HepG2 (cell line): ENCODE measurements around the gene RFX2.

ENCODE experiments used
- BRD4 ChIP-seq: sonication (generic); formaldehyde crosslinking; IDR thresholded peaks from 2 replicates; pipeline ENCODE4 v1.4.0; 2020; ENCODE audit warnings: missing genetic modification reagents
- DPF2 ChIP-seq: sonication (generic); formaldehyde crosslinking; IDR thresholded peaks from 2 replicates; pipeline ENCODE4 v1.4.0; 2020; ENCODE audit warnings: mild to moderate bottlenecking, low read depth, missing genetic modification reagents, borderline replicate concordance
- FOXK2 ChIP-seq: fragments of 450-650 bp; IDR thresholded peaks from 2 replicates; pipeline ENCODE4 v1.6.1; 2016
- HNF4A ChIP-seq: sonication (generic); formaldehyde crosslinking; IDR thresholded peaks from 2 replicates; pipeline ENCODE4 v1.4.0; 2020; ENCODE audit warnings: missing genetic modification reagents
- HNRNPK ChIP-seq: fragments of 200-400 bp; formaldehyde crosslinking; IDR thresholded peaks from 2 replicates; pipeline ENCODE4 v1.6.1; 2018; ENCODE audit warnings: low read length, low read depth, moderate library complexity, mild to moderate bottlenecking; ENCODE audit not compliant: poor library complexity, severe bottlenecking
- PBX2 ChIP-seq: IDR thresholded peaks from 2 replicates; pipeline ENCODE4 v1.6.1; 2016; ENCODE audit warnings: control low read depth
- SETDB1 ChIP-seq: sonication (generic); formaldehyde crosslinking; IDR thresholded peaks from 2 replicates; pipeline ENCODE4 v1.5.1; 2020; ENCODE audit warnings: missing genetic modification reagents, mild to moderate bottlenecking, borderline replicate concordance
- ZNF761 ChIP-seq: sonication (generic); formaldehyde crosslinking; conservative IDR thresholded peaks from 2 replicates; pipeline ENCODE4 v1.4.0; 2020; ENCODE audit warnings: mild to moderate bottlenecking, missing genetic modification reagents

GRCh38 chr19:5987077-5987818 is 123.1 kb downstream of the RFX2 start:
- TF ChIP-seq FOXK2, result peak; percentile 15; the same call in 1 of the 2 replicates
- TF ChIP-seq HNF4A, result peak; percentile 48; the same call in 1 of the 2 replicates
- no peak for TF ChIP-seq SETDB1
- TF ChIP-seq HNRNPK, result no peak
- no peak for TF ChIP-seq BRD4 (CRISPR knock-in tag)
- TF ChIP-seq PBX2 (CRISPR knock-in tag), result no peak
- peak; percentile 43; the same call in 1 of the 2 replicates for TF ChIP-seq DPF2 (CRISPR knock-in tag)
- no peak for TF ChIP-seq ZNF761
